Measurements from ENCODE around the gene MAP3K5.
A peak's percentile ranks its signal among the peaks of the same experiment; 100 is the strongest.
"Not testable (repeated sequence)": the region's sequence is repeated elsewhere in the genome, so short reads cannot be mapped to it uniquely, and the experiment has no call there.

MAP3K5 gene

DNA sequence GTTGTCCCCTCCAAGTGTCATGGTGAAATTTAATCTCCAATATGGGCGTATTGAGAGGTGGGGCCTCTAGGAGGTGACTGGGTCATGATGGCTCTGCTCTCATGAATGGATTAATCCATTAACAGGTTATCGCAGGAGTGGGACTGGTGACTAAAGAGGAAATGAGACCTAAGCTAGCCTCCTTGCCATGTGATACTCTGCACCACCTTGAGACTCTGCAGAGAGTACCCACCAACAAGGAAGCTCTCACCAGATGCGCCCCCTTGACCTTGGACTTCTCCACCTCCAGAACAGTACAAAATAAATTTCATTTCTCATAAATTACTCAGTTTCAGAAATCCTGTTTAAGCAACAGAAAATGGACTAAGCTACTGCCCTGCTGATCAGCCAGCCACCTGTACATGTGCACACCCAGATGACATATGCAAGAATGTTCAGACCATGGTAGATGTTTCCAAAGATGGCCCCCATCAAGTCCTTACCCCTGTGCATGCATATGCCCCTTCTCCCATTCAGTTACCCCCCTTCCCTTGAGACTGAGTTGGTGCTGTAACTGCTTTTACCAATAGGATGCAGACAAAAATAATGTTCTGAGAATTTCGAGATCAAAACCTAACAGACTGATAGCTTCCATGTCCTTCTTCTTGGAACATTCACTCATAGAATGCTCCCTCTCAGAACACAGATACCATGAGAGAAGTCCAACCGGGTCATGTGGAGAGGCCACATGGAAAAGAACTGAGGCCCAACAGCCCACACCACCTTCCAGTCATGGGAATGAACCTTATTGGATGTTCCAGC is 28.4 kb downstream of the MAP3K5 start:
- TF ChIP-seq CTCF (conservative IDR thresholded peaks at IDR 0.05; ENCODE audit: low read length): no peak
- no peak for DNase-seq (ENCODE audit: low read depth)
- no peak overlapping the region for H3K4me3 ChIP-seq (ENCODE audit: low read length)

DNA sequence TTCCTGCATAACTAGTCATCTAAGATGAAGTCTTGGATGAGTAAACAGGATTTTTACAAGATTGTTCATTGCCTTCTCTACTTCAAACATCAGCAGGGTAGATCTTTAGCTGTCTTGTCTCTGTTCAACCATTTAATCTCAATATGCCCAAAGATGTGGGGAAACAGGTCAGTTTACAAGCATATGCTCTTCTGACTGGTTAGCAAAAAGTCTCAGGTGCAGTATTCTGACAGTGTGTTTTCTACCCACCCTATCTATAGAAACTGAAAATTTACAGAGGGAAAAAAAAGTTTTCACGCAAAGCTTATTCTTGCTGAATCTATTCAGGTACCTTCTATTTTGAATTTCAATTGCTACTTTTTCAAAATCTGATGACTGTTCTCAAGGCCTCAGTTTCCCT is 29.0 kb downstream of the MAP3K5 start:
- no peak for DNase-seq (ENCODE audit: low read depth)
- H3K4me3 ChIP-seq (ENCODE audit: low read length): no peak overlapping the region
- no peak for TF ChIP-seq CTCF (conservative IDR thresholded peaks at IDR 0.05; ENCODE audit: low read length)

GRCh38 chr6:136762022-136762975 is 30.0 kb downstream of the MAP3K5 start:
- H3K4me3 ChIP-seq (ENCODE audit: low read length): no peak overlapping the region
- DNase-seq (ENCODE audit: low read depth): no peak
- TF ChIP-seq CTCF (conservative IDR thresholded peaks at IDR 0.05; ENCODE audit: low read length): no peak

GRCh38 chr6:136761227-136761922 is 30.9 kb downstream of the MAP3K5 start:
- H3K4me3 ChIP-seq (ENCODE audit: low read length): peak overlapping the region; percentile 8; the same call in 1 of the 2 replicates
- DNase-seq (ENCODE audit: low read depth): no peak
- TF ChIP-seq CTCF (conservative IDR thresholded peaks at IDR 0.05; ENCODE audit: low read length): no peak

DNA sequence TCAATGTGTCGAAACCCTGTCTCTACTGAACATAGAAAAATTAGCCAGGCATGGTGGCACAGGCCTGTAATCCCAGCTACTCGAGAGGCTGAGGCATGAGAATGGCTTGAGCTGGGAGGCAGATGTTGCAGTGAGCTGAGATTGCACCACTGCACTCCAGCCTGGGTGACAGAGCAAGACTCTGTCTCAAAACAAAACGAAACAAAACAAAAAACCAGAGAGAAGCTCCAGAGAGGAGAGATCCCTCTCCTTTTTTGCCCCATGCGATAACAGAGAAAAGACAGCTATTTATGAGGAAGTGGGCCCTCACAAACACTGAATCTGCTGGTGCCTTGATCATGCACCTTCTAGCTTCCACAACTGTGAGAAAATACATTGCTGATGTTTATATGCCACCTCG is 31.5 kb downstream of the MAP3K5 start:
- H3K4me3 ChIP-seq (ENCODE audit: low read length): not testable (repeated sequence)
- peak; percentile 66 for DNase-seq (ENCODE audit: low read depth)

DNA sequence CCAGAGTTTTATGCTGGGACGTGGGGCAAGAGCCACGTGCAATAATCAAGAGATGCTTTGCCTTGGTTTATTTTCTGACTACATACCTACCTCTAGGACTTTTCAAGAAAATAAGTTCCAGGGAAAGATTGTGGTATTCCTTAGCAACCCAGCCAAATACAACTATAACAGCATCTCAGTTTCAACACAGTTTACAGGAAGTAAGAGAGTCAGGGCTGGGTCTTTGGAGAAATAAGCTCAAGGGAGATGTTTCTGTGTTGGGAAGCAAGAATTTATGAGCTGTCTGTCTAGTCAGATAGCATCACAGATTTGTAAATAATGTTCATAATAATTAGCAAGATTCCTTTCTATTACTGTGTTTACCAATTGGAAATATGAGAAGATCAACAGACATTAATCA is 35.1 kb downstream of the MAP3K5 start:
- H3K4me3 ChIP-seq (ENCODE audit: low read length): no peak overlapping the region
- peak; percentile 69 for DNase-seq (ENCODE audit: low read depth)
- no peak for TF ChIP-seq CTCF (conservative IDR thresholded peaks at IDR 0.05; ENCODE audit: low read length)

GRCh38 chr6:136754820-136755219 is 37.5 kb downstream of the MAP3K5 start:
- TF ChIP-seq CTCF (conservative IDR thresholded peaks at IDR 0.05; ENCODE audit: low read length): no peak
- no peak overlapping the region for H3K4me3 ChIP-seq (ENCODE audit: low read length)
- DNase-seq (ENCODE audit: low read depth): no peak
